ENCODE data around the gene IL17F. TPM values are rescaled to one million over a fixed set of nuclear protein-coding genes. Genes with fewer than 3 reads are reported as not detected.

The IL17F gene
- total and polyA plus RNA-seq, 2 of the 8 experiments (the other 6 are each of a cell fraction or from before 2014, with no cell fraction given): 0.08 TPM; not detected in 1

DNA sequence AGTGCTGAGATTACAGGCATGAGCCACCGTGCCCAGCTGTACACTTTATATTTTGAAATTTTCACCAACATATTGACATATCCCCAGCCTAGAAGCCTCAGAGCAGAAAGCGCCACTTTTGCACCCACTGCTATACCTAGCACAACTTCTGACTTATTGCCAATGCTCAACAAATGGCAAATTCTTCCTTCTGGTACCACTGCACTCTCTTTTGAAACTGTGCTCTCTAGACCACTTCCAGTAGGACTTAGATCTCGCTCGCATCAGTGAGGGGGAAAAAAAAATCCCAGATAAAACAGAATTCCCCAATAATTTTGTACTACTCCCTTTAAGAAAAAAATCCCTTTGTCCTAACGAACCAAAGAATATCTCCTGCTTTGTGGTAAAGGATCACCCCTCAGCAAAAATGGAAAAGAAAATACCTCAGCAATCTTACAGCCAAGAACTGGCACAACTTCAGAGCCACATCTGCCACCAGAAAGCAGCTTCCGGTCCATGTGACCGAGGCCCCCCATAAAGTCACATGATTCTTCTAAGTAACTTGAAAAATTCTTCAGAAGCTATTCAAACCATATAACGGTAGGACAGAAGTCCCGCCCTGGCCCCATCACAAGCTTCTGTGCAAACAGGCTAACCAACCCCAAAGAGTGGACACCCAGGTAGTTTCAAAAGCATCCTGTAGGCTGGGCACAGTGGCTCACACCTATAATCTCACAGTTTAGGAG, 18.5 kb upstream of the IL17F start (continued):
- TF ChIP-seq, protein P1, sequence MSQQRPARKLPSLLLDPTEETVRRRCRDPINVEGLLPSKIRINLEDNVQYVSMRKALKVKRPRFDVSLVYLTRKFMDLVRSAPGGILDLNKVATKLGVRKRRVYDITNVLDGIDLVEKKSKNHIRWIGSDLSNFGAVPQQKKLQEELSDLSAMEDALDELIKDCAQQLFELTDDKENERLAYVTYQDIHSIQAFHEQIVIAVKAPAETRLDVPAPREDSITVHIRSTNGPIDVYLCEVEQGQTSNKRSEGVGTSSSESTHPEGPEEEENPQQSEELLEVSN (IDR thresholded peaks at IDR 0.05): no peak
- no peak for TF ChIP-seq SP2 (IDR thresholded peaks at IDR 0.05; ENCODE audit: low read length)
- no peak for TF ChIP-seq EZH2 (IDR thresholded peaks at IDR 0.05; ENCODE audit: low read depth, low read length, severe bottlenecking)
- no peak for TF ChIP-seq TCF12 (IDR thresholded peaks at IDR 0.05; ENCODE audit: low read depth, low read length)
- no peak for TF ChIP-seq SP4 (IDR thresholded peaks at IDR 0.05; ENCODE audit: low read length)
- no peak for TF ChIP-seq CTBP2 (IDR thresholded peaks at IDR 0.05; ENCODE audit: borderline replicate concordance, insufficient read depth, insufficient read length, low read length)
- no peak for TF ChIP-seq SUZ12 (IDR thresholded peaks at IDR 0.05; ENCODE audit: low read length)
